GM18498 (cell line): Measurements from ENCODE around the gene SCAANT1.

Experiments used
- ATAC-seq: cut with Tn5 transposase; IDR thresholded peaks from one replicate; pipeline ENCODE4 v1.9.1; 2021; ENCODE audit warnings: mild to moderate bottlenecking, moderate library complexity; ENCODE audit not compliant: unreplicated experiment

SCAANT1 gene

DNA sequence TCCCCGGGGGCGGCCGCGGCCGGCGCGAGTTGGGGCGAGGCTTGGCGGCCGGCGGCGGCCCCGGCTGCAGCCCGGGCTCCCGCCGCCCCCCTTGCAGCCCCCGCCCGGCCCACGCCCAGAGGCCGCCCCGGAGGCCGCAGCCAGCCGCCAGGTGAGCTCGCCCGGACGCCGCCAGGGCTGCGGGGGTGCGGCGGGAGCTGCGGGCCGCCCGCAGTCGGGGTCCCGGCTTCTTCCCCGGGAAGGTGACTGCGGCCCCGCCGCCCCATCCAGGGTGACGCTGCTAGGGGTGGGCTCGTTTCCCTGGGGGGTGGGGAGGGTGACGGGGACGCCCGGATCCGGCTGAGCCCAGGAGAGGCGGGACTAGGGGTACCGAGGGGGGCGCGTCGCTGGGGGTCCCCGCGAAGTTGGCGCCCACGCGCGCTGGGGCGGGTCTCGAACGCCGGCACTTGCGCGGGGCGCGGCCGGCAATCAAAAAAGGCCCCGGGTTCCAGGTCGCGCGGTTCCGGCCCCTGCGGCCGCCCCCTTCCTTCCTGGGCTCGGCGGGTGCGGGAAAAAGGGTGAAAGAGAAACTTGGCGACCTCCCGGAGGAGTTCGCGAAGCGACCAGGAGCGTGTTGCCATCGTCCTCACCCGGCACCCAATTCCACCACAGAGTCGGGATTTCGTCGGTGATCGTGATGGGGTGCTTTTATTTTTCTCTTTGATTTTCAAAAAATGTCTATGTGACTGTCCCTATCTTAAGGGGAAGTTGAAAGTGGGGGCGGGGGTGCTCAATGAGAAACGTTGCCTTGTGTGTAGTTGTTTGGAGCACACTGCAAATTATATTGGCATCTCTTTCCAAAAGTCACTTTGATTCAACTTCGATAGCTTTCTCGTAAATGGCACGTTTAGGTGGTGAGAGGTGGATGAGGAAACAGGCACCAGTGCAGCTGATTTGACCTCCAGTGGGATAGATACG, 47.9 kb downstream of the SCAANT1 start:
- peak; percentile 66 for ATAC-seq

- peak; percentile 78 for ATAC-seq
Measured at GRCh38 chr3:63863150-63864007, 48.8 kb downstream of the SCAANT1 start, which contains the start of the genes ATXN7 and THOC7. Gene ATXN7, plus strand, starts transcription at chr3:63863867. Its CDS starts 48,732 bp downstream, at chr3:63912599. Gene THOC7, minus strand, starts transcription at chr3:63863805. Its CDS starts 15 bp downstream, at chr3:63863790.

DNA sequence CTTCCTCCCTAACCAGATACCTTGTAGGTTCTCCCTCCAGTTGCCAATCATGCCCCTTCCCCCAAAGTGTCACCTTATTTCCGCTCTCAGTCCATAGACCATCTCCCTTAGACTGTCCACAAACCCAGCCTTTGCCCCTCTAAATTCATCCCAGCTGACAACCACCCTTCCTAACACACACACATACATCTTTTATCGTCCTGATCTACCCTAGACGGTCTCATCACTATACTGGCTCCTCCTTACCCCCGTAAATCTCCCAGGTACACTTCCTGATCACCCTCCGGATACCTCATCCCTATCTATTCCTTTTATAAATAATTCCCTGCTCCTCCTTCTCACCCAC, 49.4 kb downstream of the SCAANT1 start:
- ATAC-seq: no peak
